H1 (cell line): ENCODE data around the gene NAT10. TPM values are rescaled to one million over a fixed set of nuclear protein-coding genes. Genes with fewer than 3 reads are reported as not detected.

Source experiments
- CTCF ChIA-PET: fragments of 300-600 bp; sonication (Branson Sonifier 250); formaldehyde crosslinking; loops from one replicate; lab custom pipeline; 2021; ENCODE audit not compliant: partially characterized antibody; lab: Charles Lee
- POLR2A ChIA-PET: fragments of 300-600 bp; sonication (Branson Sonifier 250); formaldehyde crosslinking; loops from one replicate; lab custom pipeline; 2021; ENCODE audit warnings: inconsistent platforms; ENCODE audit not compliant: partially characterized antibody; lab: Charles Lee
- DNase-seq, 2 experiments: peaks; one replicate each; pipeline versions ENCODE4 v3.0.0 to v3.0.0-alpha.2; 2010 to 2022; ENCODE audit warnings: low spot score in 2 of 2, low read depth in 1 of 2, mixed read lengths in 1 of 2
- FAIRE-seq: peaks from 2 replicates; lab custom pipeline; 2011; peaks lifted over from hg19 to GRCh38; lab: Jason Lieb, UNC
- H2AFZ ChIP-seq: 2 replicates; pipeline ENCODE4 v1.8.1; 2012; ENCODE audit warnings: low read length, inconsistent platforms
- H2AK5ac ChIP-seq: 2 replicates; pipeline ENCODE4 v1.6.1; 2013; ENCODE audit warnings: low read depth, low read length
- H2BK120ac ChIP-seq: replicated peaks from 2 replicates; pipeline ENCODE3; 2013; ENCODE audit warnings: low read depth, low read length, inconsistent platforms
- H2BK12ac ChIP-seq: 2 replicates; pipeline ENCODE4 v1.6.1; 2013; ENCODE audit warnings: low read depth, low read length
- H2BK15ac ChIP-seq: 2 replicates; pipeline ENCODE4 v1.6.1; 2013; ENCODE audit warnings: low read length
- H2BK20ac ChIP-seq: 2 replicates; pipeline ENCODE4 v1.6.1; 2013; ENCODE audit warnings: low read length
- H2BK5ac ChIP-seq: 2 replicates; pipeline ENCODE4 v1.6.1; 2013; ENCODE audit warnings: low read depth, low read length
- H3K14ac ChIP-seq: 2 replicates; pipeline ENCODE4 v1.6.1; 2013; ENCODE audit warnings: inconsistent platforms; ENCODE audit not compliant: insufficient read length
- H3K18ac ChIP-seq: 2 replicates; pipeline ENCODE4 v1.6.1; 2013; ENCODE audit warnings: low read length; ENCODE audit errors: extremely low read depth
- H3K23ac ChIP-seq: 2 replicates; pipeline ENCODE4 v1.6.1; 2013; ENCODE audit warnings: inconsistent platforms; ENCODE audit not compliant: insufficient read length
- H3K23me2 ChIP-seq: 2 replicates; pipeline ENCODE4 v1.6.1; 2013; ENCODE audit warnings: low read depth, low read length
- H3K27ac ChIP-seq: 2 replicates; pipeline ENCODE4 v1.6.1; 2011; ENCODE audit warnings: low read depth, low read length, inconsistent platforms
- H3K27me3 ChIP-seq, 4 experiments: replicated peaks in 1 of 4; 1 replicate in 1 of 4; 2 replicates in 3 of 4; pipeline versions ENCODE4 v1.6.1 to v1.8.1; 2011 to 2013; ENCODE audit warnings: low read length in 3 of 4, mild to moderate bottlenecking in 3 of 4, inconsistent platforms in 2 of 4, mixed read lengths in 2 of 4, moderate library complexity in 1 of 4; ENCODE audit not compliant: control insufficient read depth in 3 of 4, insufficient read depth in 3 of 4; ENCODE audit errors: extremely low read depth in 1 of 4
- H3K36me3 ChIP-seq, 4 experiments: 2 replicates each; pipeline versions ENCODE4 v1.6.1 to v1.8.1; 2011 to 2013; ENCODE audit warnings: mild to moderate bottlenecking in 4 of 4, low read length in 3 of 4, moderate library complexity in 2 of 4, control low read depth in 1 of 4, inconsistent platforms in 1 of 4; ENCODE audit not compliant: insufficient read depth in 4 of 4, control insufficient read depth in 2 of 4
- H3K4ac ChIP-seq: replicated peaks from 2 replicates; pipeline ENCODE3; 2013; ENCODE audit warnings: low read length, low read depth, mixed read lengths, inconsistent platforms; ENCODE audit not compliant: insufficient read length
- H3K4me1 ChIP-seq, 4 experiments: replicated peaks in 1 of 4; 1 replicate in 1 of 4; 2 replicates in 3 of 4; pipeline versions ENCODE4 v1.6.1 to v1.8.1; 2011 to 2013; ENCODE audit warnings: low read length in 3 of 4, inconsistent platforms in 2 of 4, mixed read lengths in 1 of 4; ENCODE audit not compliant: insufficient read depth in 4 of 4, control insufficient read depth in 3 of 4
- H3K4me2 ChIP-seq, 2 experiments: 2 replicates each; pipeline versions ENCODE4 v1.6.1 to v1.8.1; 2011 to 2013; ENCODE audit warnings: low read depth in 2 of 2, low read length in 2 of 2, control low read depth in 1 of 2, inconsistent platforms in 1 of 2, mild to moderate bottlenecking in 1 of 2; ENCODE audit not compliant: insufficient read depth in 1 of 2
- H3K4me3 ChIP-seq, 4 experiments: fragments of 200-600, 300-600 bp in 1 of 4; sonication (generic), shearing (Covaris generic), sonication (Bioruptor Twin) in 1 of 4; 2 replicates each; pipeline versions ENCODE4 v1.5.1 to v1.8.1; 2011 to 2016; ENCODE audit warnings: low read length in 4 of 4, low read depth in 3 of 4, control low read depth in 2 of 4, inconsistent platforms in 2 of 4, mild to moderate bottlenecking in 2 of 4, mixed read lengths in 1 of 4, moderate library complexity in 1 of 4; ENCODE audit not compliant: insufficient read depth in 2 of 4; ENCODE audit errors: extremely low read depth in 1 of 4
- H3K56ac ChIP-seq: replicated peaks from 2 replicates; pipeline ENCODE3; 2013; ENCODE audit warnings: low read depth, mild to moderate bottlenecking, mixed read lengths, low read length, inconsistent platforms; ENCODE audit not compliant: insufficient read length
- H3K79me1 ChIP-seq: 2 replicates; pipeline ENCODE4 v1.6.1; 2013; ENCODE audit warnings: low read depth, low read length, control low read depth
- H3K79me2 ChIP-seq, 2 experiments: 2 replicates each; pipeline versions ENCODE4 v1.6.1 to v1.8.1; 2012 to 2013; ENCODE audit warnings: low read length in 2 of 2, mild to moderate bottlenecking in 2 of 2, inconsistent platforms in 1 of 2; ENCODE audit not compliant: insufficient read depth in 2 of 2, control insufficient read depth in 1 of 2
- H3K9ac ChIP-seq, 4 experiments: replicated peaks in 1 of 4; 1 replicate in 1 of 4; 2 replicates in 3 of 4; pipeline versions ENCODE4 v1.6.1 to v1.8.1; 2011 to 2013; ENCODE audit warnings: low read depth in 3 of 4, low read length in 3 of 4, control low read depth in 2 of 4, mild to moderate bottlenecking in 2 of 4, moderate library complexity in 2 of 4, inconsistent platforms in 1 of 4; ENCODE audit errors: extremely low read depth in 1 of 4
- H3K9me3 ChIP-seq, 2 experiments: 2 replicates each; pipeline versions ENCODE4 v1.6.1 to v1.8.1; 2012 to 2013; ENCODE audit warnings: mild to moderate bottlenecking in 2 of 2, moderate library complexity in 2 of 2, control low read depth in 1 of 2, inconsistent platforms in 1 of 2, low read depth in 1 of 2, low read length in 1 of 2, mixed read lengths in 1 of 2; ENCODE audit not compliant: insufficient read depth in 2 of 2
- H4K20me1 ChIP-seq, 2 experiments: replicated peaks in 1 of 2; 2 replicates each; pipeline versions ENCODE3 to v1.8.1; 2011 to 2013; ENCODE audit warnings: inconsistent platforms in 2 of 2, low read length in 2 of 2, mild to moderate bottlenecking in 1 of 2; ENCODE audit not compliant: insufficient read depth in 2 of 2, control insufficient read depth in 1 of 2
- H4K5ac ChIP-seq: 2 replicates; pipeline ENCODE4 v1.6.1; 2013; ENCODE audit warnings: low read length, low read depth, mixed read lengths, inconsistent platforms; ENCODE audit not compliant: insufficient read length
- H4K8ac ChIP-seq: 2 replicates; pipeline ENCODE4 v1.8.0; 2013; ENCODE audit warnings: mild to moderate bottlenecking, moderate library complexity, low read length, inconsistent platforms; ENCODE audit not compliant: insufficient read depth; ENCODE audit errors: extremely low read depth
- H4K91ac ChIP-seq: replicated peaks from 2 replicates; pipeline ENCODE3; 2013; ENCODE audit warnings: low read length, mixed read lengths, inconsistent platforms; ENCODE audit not compliant: insufficient read length
- BCL11A ChIP-seq, 2 experiments: IDR thresholded peaks; one replicate each; pipeline ENCODE4 v1.6.1; 2011; ENCODE audit warnings: low read depth in 2 of 2, low read length in 2 of 2, mild to moderate bottlenecking in 2 of 2
- BRCA1 ChIP-seq: IDR thresholded peaks from 2 replicates; pipeline ENCODE4 v1.6.1; 2012; ENCODE audit warnings: low read depth, low read length, improper control_type of control experiment
- CEBPB ChIP-seq: IDR thresholded peaks from 2 replicates; pipeline ENCODE4 v1.6.1; 2012; ENCODE audit warnings: low read depth, low read length
- CTBP2 ChIP-seq: IDR thresholded peaks from 2 replicates; pipeline ENCODE4 v1.7.0; 2011; ENCODE audit warnings: borderline replicate concordance, mild to moderate bottlenecking, moderate library complexity, mixed read lengths, low read length; ENCODE audit not compliant: insufficient read depth, insufficient read length
- EZH2 ChIP-seq: fragments of 200-600 bp; sonication (generic); IDR thresholded peaks from 2 replicates; pipeline ENCODE4 v1.7.1; 2012; ENCODE audit warnings: low read depth, mild to moderate bottlenecking, moderate library complexity, low read length, inconsistent platforms; ENCODE audit not compliant: severe bottlenecking
- GTF2F1 ChIP-seq: IDR thresholded peaks from 2 replicates; pipeline ENCODE4 v1.6.1; 2012; ENCODE audit warnings: low read depth, low read length, improper control_type of control experiment, borderline replicate concordance
- PHF8 ChIP-seq: fragments of 200-600 bp; sonication (generic); conservative IDR thresholded peaks from 2 replicates; pipeline ENCODE4 v1.7.1; 2012; ENCODE audit warnings: low read depth, mild to moderate bottlenecking, inconsistent platforms, low read length, moderate library complexity
- SP4 ChIP-seq: IDR thresholded peaks from 2 replicates; pipeline ENCODE4 v1.6.1; 2012; ENCODE audit warnings: low read length, inconsistent platforms
- SRF ChIP-seq: IDR thresholded peaks from 2 replicates; pipeline ENCODE4 v1.6.1; 2011; ENCODE audit warnings: mild to moderate bottlenecking, low read depth, low read length, moderate library complexity
- TCF12 ChIP-seq: IDR thresholded peaks from 2 replicates; pipeline ENCODE4 v1.6.1; 2011; ENCODE audit warnings: low read depth, mild to moderate bottlenecking, low read length
- YY1 ChIP-seq: IDR thresholded peaks from 2 replicates; pipeline ENCODE4 v1.6.1; 2011; ENCODE audit warnings: low read depth, mild to moderate bottlenecking, low read length
- ZNF274 ChIP-seq: IDR thresholded peaks from 2 replicates; pipeline ENCODE4 v1.7.0; 2012; ENCODE audit warnings: low read length, borderline replicate concordance; ENCODE audit errors: extremely low read depth
- WGBS, 2 experiments: shearing (Covaris generic) in 1 of 2; methylation state at CpG; one replicate each; pipeline versions ENCODE4 v1.1.6 to v1.1.7; 2013 to 2015; ENCODE audit warnings: low lambda C conversion rate in 2 of 2, mixed read lengths in 2 of 2, inconsistent platforms in 1 of 2, low coverage in 1 of 2, missing lambda C conversion rate in 1 of 2; ENCODE audit not compliant: insufficient replicate concordance in 2 of 2, insufficient coverage in 1 of 2, insufficient read length in 1 of 2; ENCODE audit errors: extremely low coverage in 1 of 2, missing lambda C conversion rate in 1 of 2; 5-methylcytosine and 5-hydroxymethylcytosine counted together
- polyA plus RNA-seq, 7 experiments: library from polyadenylated mRNA; depleted of rRNA in 3 of 7; stranded (reverse) in 5 of 7; unstranded in 2 of 7; fragments of >200 nt in 5 of 7; fragments of 200-250 nt in 2 of 7; gene quantifications; 1 replicate in 5 of 7; 2 replicates in 1 of 7; 4 replicates in 1 of 7; pipeline versions ENCODE4 v1.2.1 to v1.2.3, GENCODE V29; 2011 to 2013; ENCODE audit warnings: missing spikeins in 2 of 7, mixed read lengths in 2 of 7
- total RNA-seq: library from RNA; stranded (reverse); fragmentation: NEBNext Ultra II Directional; extraction: Animal tissue kit (Norgen Biotek cat#: 25700); gene quantifications from 2 replicates; pipeline ENCODE4 v1.2.1, GENCODE V29; 2021
- TF ChIP-seq, protein P1 (sequence below): IDR thresholded peaks from 2 replicates; pipeline ENCODE4 v1.6.1; 2012; ENCODE audit warnings: low read length, inconsistent platforms

Gene NAT10
- total and polyA plus RNA-seq, 2 of the 8 experiments (the other 6 are each of a cell fraction or from before 2014, with no cell fraction given) = 66.3 to 89.6 TPM

DNA sequence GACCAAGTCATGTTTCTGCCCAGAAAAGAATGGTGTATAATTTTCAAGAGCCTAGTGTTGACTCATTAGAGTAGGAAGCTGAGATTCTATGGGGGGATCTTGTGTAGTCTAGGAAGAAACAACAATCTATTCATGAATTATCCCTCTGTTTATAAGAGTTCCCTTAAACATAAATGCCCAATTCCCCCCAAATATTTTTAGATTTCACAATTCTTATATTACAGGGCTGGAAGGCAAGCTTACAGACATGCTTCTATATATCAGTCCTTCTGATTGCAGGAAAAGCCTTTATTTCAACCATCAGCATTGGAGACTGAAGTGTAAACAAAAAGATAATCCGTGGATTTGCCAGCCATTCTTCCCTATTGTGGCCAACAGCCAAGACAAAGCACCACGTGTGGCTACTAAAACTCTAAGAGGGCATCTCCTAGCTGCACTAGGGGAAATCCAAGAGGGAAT, 71.4 kb downstream of the NAT10 start:
- Histone ChIP-seq H3K23me2 (no peaks in the 10 kb centered on the region), H3K36me3 (no peaks in the 10 kb centered on the region), H3K27ac (no peak overlapping the region), H3K56ac (no peak overlapping the region), H2BK12ac (no peak overlapping the region), H3K23ac (no peak overlapping the region), H3K18ac (no peak overlapping the region), H3K4me2 (no peak overlapping the region), H4K91ac (no peak overlapping the region), H2AFZ (no peak overlapping the region), H3K79me2 (no peaks in the 10 kb centered on the region), H3K4ac (no peak overlapping the region), H3K14ac (no peak overlapping the region), H3K9me3 (no peaks in the 10 kb centered on the region), H3K4me1 (peaks cover 0 to 4% (median 0%) of the 10 kb centered on the region in 4 experiments; a peak in 4 of 7 replicates), H2BK5ac (no peak overlapping the region), H4K5ac (no peak overlapping the region), H4K8ac (no peak overlapping the region), H2BK20ac (no peak overlapping the region), H2AK5ac (no peak overlapping the region), H2BK15ac (no peak overlapping the region), H3K9ac (no peak overlapping the region), H3K79me1 (no peaks in the 10 kb centered on the region), H3K4me3 (no peak overlapping the region), H4K20me1 (no peaks in the 10 kb centered on the region), H2BK120ac (no peak overlapping the region), H3K27me3 (no peaks in the 10 kb centered on the region)
- DNase-seq (no peak), FAIRE-seq (no peak)
- CTCF ChIA-PET = interaction anchor here (0.9 to 5.4 kb wide), 5 partner anchors 9 to 241 kb away, joined by 3 to 92 read pairs (median 4); partner anchors contain the start of gene ABTB2
- POLR2A ChIA-PET = interaction anchor here (2.2 kb wide), 1 partner anchor 180 kb away, joined by 12 read pairs; the partner anchor contains the start of gene ABTB2
- 76% methylated on average over 2 of the region's 2 CpGs; no CpG with 5 or more reads in 1 of the 2 experiments for WGBS, 2 experiments
- no peak for TF ChIP-seq BRCA1
- TF ChIP-seq, protein P1, sequence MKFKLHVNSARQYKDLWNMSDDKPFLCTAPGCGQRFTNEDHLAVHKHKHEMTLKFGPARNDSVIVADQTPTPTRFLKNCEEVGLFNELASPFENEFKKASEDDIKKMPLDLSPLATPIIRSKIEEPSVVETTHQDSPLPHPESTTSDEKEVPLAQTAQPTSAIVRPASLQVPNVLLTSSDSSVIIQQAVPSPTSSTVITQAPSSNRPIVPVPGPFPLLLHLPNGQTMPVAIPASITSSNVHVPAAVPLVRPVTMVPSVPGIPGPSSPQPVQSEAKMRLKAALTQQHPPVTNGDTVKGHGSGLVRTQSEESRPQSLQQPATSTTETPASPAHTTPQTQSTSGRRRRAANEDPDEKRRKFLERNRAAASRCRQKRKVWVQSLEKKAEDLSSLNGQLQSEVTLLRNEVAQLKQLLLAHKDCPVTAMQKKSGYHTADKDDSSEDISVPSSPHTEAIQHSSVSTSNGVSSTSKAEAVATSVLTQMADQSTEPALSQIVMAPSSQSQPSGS = no peak
- no peak for TF ChIP-seq CEBPB
- TF ChIP-seq EZH2 = no peak
- no peak for TF ChIP-seq GTF2F1
- no peak for TF ChIP-seq ZNF274
- no peak for TF ChIP-seq SRF
- no peak for TF ChIP-seq PHF8
- no peak for TF ChIP-seq YY1
- no peak for TF ChIP-seq CTBP2
- TF ChIP-seq TCF12 = no peak
- no peak for TF ChIP-seq SP4
- no peak for TF ChIP-seq BCL11A (IDR thresholded peaks at IDR 0.05; ENCODE audit: low read depth in 2 of 2, low read length in 2 of 2)
